ENCODE results near the gene TMPRSS13.
"Not testable (repeated sequence)": the region's sequence is repeated elsewhere in the genome, so short reads cannot be mapped to it uniquely, and the experiment has no call there.

The TMPRSS13 gene

DNA sequence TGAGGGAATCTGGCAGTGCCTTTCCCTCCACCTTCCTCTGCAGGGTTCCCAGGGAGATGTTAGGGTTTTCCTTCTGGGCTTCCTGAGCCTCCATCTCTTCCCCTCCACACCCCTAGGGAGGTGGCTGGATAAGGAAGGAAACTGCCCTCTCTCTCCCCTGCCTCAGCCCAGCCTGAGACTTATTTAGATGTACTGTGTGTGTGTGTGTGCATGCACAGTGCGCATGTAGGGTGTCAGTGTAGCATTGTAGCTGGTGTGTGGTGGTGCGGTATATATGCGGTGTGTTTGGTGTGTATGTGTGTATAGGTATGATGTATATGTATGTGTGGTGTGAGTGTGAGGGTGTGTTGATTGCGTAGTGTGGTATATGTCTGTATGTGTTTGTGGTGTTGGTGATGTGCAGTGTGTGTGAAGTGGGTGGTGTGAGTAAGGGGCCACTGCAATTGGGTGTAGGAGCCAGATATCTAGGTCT, 54.3 kb downstream of the TMPRSS13 start:
- in situ Hi-C loops (cut with HindIII; ENCODE audit: low sequenced_read_pairs) = no loop called here

DNA sequence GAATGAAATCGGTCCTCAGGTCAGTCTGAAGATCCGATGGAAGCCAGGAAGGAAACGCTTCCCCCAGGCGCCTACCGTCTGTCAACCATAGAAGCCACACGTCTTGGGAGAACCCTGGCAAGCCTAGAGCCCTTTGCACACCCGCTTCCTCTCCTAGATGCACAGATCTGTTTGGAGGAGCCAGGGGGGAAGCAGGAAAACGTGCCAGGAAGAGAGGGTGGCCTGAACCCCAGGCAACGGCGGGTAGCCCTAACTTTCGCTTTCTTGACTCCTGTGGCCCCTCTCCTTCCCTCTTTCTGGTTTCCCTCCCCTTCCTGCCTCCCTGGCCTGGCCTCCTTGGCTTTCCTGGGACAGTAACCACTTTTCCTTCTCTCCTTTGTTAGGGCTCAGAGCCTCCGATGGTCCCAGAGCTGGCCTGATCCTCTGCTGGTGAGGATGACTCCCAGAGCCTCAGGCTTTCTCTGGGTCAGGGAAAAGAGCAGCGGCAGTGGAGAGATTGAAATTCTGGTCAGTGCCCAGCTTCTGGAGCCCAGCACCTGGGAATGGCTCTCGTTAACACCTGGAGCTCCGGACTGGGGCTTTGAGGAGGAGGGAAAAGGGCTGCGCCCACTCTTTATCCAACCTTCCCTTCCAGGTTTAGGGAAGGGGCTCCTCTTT, 54.8 kb downstream of the TMPRSS13 start:
- in situ Hi-C loops (cut with HindIII; ENCODE audit: low sequenced_read_pairs) = no loop called here

DNA sequence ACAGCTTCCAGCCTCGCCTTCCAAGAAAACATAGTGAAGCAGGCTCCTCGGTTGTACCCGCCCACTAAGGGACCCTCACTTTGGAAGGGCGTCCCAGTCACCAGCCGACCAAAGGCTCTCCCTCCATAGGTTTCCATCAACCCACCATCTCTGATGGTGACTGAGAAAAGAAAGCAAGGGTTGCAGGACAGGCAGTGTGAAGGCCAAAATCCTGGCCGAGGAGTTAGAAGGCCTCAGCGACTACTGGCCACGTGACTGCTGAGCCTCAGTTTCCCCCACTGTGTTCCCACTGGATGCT, 55.4 kb downstream of the TMPRSS13 start:
- in situ Hi-C loops (cut with HindIII; ENCODE audit: low sequenced_read_pairs) = no loop called here

DNA sequence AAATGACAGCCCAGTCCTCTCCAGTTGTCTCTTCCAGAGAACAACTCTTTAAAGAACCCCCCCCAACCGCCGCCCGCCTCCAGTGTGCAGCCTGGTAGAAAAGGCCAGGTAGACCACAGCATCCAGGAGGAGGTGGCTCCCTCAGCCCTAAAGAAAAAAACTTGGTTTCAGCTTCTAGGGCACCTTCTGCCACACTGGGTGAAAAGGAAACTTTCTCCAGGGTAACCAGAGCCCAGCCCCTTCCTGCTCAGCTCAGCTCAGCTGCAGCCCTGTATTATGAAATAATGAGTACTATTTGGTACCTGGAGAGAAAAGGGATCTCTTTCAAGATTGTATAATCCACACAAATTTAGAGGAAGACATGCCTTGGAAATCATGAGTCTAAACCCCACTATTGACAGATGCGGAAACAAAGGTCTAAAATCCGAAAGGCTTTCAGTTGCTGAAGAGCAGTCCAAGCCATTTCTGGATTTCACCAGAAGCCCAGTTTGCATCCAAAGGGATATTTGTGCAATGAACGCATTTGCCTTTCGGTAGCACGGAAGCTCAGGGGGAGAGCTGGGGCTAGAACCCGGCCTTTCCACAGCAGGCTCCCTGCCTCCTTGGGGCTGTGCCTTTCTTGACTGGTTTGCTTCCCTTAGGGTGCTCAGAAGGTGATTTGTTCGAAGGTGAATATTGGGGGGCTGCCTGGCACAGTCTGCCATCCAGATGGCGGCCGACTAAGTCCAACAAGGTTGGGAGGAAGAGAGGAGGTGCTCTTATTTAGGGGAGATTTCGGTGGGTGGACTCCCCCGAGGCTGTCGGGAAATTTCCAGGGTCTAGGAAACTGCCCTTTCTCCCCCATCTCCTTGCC, 56.0 kb downstream of the TMPRSS13 start:
- in situ Hi-C loops (cut with HindIII; ENCODE audit: low sequenced_read_pairs) = no loop called here

DNA sequence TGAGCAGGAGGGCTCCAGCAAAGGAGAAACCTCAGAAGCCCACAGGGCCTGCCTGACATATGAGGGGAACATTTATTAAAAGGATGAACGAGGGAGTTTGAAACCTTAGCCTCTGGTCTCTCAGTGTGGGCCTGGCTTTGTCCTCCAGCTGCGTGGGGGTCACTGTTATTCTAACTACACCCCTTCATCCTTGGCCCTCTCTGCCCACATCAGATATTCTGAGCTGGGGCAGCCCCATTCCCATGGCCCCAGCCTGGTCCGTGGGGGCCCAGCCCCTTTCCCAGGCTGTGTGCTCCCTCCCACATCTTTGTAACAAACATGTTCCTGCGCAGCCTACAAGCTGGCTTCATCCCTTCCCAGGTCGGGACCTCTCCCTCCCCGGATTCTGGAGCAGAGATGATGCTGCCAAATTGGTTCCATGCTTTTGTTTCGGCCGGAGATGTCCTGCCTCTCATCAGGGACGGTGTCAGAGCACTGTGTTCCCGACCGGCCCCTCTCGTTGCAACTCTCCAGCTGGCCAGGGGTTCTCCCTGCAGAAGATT, 56.7 kb downstream of the TMPRSS13 start:
- in situ Hi-C loops (cut with HindIII; ENCODE audit: low sequenced_read_pairs) = no loop called here

DNA sequence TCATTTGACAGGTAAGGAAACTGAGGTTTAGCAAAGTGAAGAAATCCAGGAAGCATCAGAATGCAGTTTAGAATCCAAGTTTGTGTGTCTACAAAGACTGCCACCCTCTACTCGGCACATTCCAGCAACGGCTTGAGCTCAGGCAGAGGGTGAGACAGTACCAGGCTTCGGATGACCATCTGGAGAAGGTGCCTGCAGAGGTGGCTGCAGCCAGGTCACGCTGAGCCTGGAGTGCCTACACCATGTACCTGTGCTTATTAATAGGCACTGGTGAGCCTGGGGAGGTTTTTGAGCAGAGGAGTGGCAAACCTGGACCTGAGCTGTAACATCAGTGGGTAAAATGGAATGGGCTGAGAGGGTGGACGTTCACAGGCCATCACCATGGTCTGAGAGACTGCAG, 57.4 kb downstream of the TMPRSS13 start:
- in situ Hi-C loops (cut with HindIII; ENCODE audit: low sequenced_read_pairs) = no loop called here

DNA sequence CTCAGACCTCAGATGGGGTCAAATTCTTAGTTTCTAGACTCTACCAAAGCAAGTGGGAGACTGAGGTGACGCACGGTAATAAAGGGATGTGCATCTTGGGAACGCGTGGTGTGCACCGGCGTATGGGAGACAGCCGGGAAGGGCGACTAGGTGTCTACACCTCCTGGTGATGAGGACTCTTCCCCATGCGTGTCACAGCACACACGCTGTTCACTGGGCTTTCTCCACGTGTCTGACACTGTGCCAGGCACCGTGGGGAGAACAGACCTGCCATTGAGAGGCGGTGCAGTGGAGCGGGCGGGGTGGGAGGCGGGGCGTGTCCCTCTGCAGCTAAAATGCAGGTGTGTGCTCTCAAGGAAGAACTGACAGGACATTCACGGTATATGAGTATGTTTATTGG, 58.0 kb downstream of the TMPRSS13 start:
- in situ Hi-C loops (cut with HindIII; ENCODE audit: low sequenced_read_pairs) = no loop called here

DNA sequence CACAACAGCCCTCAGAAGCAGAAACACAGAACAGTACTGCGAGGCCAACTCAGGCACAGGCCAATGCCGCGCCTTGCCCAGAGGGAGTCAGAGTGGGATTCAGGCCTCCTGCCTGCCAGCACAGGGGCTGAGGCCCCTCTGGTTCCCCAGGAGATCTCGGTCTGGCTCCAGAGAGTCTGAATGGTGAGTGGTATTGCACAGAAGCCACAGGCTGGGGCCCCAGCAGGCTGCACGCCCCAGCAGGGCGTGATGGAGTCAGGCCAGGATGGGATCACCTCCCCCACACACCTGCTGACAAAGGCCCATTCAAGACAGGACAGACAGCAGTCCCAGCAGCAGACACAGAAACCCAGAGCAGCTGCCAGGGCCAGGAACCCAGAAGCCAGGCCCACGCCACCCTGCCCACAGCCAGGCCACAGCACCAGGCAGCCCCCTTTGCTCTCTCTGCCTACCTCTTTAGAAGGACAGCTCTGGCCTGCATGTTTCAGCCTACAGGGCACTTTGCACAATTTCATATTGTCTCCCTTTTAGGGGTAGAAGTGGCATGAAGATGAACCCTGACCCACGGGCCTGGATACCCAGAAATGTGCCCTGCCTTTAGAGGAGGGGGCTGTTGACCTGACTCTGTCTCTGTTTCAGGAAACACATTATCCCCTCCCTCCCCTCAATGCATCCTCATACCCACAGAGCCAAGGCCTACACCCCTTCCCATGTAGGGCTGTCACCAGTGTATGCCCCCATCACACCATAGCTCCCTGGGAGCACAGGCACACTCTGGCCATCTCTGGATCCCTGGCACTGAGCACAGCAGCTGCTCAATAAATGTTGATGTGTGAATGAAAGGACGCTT, 58.9 kb downstream of the TMPRSS13 start:
- in situ Hi-C loops (cut with HindIII; ENCODE audit: low sequenced_read_pairs) = no loop called here

DNA sequence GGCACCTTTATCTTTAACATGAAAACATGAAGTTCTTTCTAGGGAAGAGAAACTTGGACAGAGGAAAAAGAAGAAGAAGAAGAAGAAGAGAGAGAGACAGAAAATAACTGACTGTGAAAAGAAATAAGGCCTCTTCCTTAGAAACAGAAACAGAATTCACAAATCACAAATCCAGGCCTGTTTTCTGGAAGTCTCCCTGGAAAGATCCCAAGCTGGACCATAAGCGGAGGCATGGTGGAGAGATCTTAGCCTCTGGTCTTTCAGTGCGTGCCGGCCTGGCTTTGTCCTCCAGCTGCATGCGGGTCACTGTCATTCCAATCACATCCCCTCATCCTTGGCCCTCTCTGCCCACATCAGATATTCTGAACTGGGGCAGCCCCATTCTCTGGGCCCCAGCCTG, 59.6 kb downstream of the TMPRSS13 start:
- in situ Hi-C loops (cut with HindIII; ENCODE audit: low sequenced_read_pairs) = no loop called here

DNA sequence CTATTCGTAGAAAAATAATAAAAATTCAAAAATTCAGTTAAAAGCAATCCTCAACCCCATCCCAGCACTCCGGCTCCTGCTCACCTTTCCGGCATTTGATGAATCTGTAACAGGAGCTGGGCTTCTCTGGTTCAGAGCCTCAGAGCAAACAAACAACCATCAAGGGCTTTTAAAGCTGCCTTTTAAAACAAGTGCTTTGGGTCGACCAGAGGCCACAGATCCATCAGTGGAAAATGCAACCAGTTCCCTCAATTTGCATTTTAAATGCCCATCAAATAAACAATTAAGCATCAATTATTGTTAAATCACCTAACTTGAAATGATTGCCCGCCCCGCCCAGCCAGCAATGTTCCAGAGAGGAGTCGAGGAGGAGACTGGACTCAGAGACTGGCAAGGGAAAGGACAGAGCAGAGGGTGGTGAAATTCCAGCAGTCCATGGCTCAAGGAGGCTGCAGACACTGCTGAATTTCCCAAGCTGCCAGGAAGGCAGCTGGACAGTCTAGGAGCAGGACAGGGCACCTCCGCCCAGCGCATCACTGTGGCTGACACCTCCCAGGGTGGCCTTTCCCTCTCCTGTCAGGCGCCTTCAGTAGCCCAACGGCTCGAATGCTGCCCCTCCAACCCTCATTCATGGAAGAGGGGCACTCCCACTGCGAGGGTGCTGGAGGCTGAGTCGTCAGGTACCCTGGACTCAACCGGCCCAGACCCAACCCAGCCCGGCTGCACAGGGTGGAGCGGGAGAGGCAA, 60.2 kb downstream of the TMPRSS13 start:
- in situ Hi-C loops (cut with HindIII; ENCODE audit: low sequenced_read_pairs) = no loop called here

DNA sequence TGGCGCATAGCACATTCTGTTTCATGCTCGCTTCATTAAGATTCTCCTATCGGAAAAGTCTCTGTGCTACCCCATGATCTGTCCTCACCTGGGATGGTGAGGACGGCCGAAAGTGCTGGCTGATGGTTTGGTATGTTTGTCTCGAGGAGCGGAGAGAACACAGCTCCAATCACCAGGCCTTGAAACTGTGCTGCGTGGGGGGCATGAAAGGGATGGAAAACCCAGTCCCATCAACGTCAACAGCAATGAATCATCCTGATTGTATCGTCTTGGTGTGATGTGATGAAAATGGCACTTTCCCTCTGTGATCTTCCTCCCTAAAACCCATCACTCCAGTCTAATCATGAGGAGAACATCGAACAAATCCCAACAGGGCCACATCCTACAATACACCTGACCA, 61.1 kb downstream of the TMPRSS13 start:
- in situ Hi-C loops (cut with HindIII; ENCODE audit: low sequenced_read_pairs) = no loop called here

DNA sequence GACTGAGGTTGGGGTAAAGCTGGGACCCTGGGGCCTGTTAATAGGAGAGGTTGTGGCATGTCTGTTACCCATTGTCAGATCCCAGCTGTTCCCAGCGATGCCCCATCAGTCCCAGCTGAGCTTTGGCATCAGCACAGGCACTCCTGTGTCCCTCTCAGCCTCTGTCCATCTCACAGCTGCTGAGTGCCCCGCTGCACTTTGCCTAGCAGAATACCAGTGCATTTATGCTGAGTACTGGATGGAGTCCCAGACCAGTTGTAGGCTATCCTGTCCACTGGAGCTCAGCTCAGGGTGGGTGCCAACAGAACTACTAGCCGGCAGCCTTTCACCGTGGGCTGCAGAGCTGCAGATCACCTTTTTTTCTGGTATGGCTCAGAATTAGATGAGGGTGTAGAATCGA, 62.7 kb downstream of the TMPRSS13 start:
- in situ Hi-C loops (cut with HindIII; ENCODE audit: low sequenced_read_pairs) = no loop called here

DNA sequence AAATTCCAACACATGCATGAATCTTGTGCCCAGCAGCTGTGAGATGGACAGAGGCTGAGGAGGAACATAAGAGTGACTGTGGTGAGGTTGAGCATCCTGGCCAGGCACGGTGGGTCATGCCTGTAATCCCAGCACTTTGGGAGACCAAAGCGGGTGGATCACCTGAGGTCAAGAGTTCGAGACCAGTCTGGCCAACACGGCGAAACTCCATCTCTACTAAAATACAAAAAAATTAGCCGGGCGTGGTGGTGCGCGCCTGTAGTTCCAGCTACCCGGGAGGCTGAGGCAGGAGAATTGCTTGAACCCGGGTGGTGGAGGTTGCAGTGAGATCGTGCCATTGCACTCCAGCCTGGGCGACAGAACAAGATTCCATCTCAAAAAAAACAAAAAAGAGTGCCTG, 63.7 kb downstream of the TMPRSS13 start:
- in situ Hi-C loops (cut with HindIII; ENCODE audit: low sequenced_read_pairs) = not testable (repeated sequence)

DNA sequence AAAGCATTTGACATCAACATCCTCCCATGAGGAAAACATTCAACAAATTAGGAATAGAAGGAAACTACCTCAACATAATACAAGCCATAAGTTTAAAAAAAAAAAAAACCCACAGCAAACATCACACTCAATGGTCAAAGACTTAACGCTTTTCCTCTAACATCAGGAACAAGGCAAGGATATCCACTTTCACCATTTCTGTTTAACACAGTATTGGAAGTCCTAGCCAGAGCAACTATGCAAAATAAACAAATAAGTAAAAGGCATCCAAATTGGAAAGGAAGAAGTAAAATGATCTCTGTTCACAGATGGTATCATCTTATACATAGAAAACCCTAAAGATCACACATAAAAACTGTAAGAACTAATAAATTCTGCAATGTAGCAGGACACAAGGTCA, 65.8 kb downstream of the TMPRSS13 start:
- in situ Hi-C loops (cut with HindIII; ENCODE audit: low sequenced_read_pairs) = loop anchor here (5.0 kb wide), 1 partner anchor 84 kb away; no protein-coding TSS in a partner anchor

DNA sequence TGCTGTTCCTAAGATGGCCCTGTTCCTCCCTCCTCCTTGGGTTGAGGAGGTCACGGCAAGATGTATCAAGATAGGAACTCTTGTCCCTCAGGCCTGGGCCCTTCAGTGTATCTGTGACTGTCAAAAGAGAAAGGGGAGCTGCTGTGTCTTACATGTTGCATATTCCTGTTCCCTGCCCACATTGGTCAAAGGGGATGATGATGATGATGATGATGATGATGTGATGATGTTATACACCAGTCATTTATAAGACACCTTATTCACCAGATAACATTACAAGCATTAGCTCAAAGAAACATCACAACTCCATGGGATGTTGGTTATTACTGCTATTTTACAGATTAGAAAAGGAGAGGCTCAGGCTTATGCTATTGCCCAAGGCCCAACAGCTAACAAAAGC, 66.4 kb downstream of the TMPRSS13 start:
- in situ Hi-C loops (cut with HindIII; ENCODE audit: low sequenced_read_pairs) = loop anchor here (5.0 kb wide), 1 partner anchor 85 kb away; no protein-coding TSS in a partner anchor

DNA sequence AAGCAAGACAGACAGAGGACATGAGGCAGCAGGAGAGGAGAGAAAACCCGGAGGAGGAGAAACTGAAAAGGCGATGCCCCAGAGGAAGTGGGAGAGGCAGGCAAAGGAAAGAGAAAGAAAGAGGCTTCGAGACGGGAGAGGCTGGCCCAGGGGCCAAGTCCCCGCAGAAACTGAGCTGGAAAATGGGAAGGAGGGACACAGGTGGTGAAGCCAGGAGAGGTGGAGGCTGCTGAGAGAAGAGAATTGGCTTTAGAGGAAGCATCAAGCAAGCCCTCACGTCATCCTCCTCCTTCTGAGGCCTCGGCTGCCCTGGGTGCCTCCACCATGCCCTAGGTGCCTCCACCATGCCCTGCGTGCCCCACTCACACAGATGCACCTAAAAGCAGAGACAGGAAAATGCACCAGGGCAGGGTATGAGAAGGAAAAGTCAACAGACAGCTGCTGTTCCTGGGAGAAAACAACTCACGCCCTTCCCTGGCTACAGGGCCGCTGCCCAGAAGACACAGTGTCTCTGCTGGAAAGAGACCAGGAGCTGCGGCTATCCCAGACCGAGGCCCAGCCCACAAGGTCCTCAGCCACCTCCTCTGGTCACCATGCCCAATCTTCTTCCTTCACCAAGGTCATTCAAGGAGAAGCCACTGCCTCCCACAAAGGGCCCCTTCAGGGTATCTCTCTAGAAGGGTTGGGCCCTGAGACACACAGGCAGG, 67.0 kb downstream of the TMPRSS13 start:
- in situ Hi-C loops (cut with HindIII; ENCODE audit: low sequenced_read_pairs) = loop anchor here (5.0 kb wide), 1 partner anchor 85 kb away; no protein-coding TSS in a partner anchor

DNA sequence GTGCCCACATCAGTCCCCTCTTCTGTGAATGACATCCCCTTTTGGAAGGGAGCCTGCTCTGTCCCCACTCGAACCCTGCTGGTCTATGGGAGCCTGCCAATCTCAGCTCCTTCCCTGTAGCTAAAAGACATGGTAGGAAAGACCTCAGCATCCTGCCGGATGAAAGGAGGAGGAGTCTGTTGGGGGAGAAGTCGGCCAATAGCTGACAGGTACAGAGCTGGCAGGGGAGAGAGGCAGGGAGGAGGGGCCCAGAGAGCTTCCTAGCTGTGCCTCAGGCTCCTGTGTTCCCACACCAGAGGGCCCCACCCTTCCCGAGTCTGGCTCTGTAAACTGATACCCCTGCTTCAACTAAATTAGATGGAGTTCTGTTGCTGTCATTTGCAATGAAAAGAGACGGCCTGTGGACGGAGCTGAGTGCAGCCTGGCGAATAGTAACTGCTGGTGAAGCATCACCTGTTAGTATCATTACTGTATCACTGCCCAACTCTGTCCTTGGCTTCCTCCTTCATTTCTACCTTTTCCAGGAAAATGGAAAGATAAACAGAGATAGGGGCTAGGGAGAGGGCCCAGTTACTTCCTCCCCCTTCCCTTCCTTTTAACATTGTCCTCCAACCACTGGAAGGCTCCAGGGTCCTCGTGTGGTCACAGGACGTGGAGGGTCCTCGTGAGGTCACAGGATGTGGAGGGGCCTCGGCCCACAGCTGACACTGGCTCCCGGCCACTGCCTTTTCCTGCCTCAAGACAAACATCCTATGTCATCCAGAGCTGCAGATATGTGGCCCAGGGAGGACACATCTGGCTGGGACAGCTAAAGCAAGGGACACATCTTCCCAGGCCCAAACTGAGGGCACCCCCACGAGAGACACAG, 67.8 kb downstream of the TMPRSS13 start:
- in situ Hi-C loops (cut with HindIII; ENCODE audit: low sequenced_read_pairs) = loop anchor here (5.0 kb wide), 1 partner anchor 86 kb away; no protein-coding TSS in a partner anchor

DNA sequence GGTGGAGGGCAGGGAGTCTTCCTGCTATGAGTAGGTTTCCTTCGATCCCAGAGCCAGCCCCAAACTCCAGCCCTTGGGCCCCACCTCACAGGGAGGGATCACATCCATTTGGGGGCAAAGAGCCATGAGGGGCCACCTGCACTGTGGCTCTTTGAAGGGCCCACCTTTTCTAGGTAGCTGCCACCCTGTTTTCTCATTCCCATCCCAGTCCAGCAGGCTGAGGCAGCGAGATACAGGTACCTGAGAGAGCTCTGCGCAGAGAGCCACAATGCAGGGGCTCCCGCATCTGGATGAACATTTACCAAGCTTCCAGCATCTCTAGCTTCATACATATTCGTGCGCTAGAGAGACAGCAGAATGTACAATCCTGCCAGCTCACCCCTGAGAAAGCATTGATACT, 69.1 kb downstream of the TMPRSS13 start:
- in situ Hi-C loops (cut with HindIII; ENCODE audit: low sequenced_read_pairs) = loop anchor here (5.0 kb wide), 1 partner anchor 87 kb away; no protein-coding TSS in a partner anchor

Measured in endothelial cell of hepatic sinusoid (primary cell).